Neuronal stem cell (in vitro differentiated cells): Measurements from ENCODE around the gene PLXNA4.

Experiments used
- DNase-seq: peaks from one replicate; pipeline ENCODE4 v3.0.0-alpha.2; 2013; ENCODE audit warnings: low spot score
- H2AFZ ChIP-seq: one replicate; pipeline ENCODE4 v1.6.1; 2013; ENCODE audit warnings: mild to moderate bottlenecking, low read length, inconsistent platforms
- H2AK5ac ChIP-seq: 2 replicates; pipeline ENCODE4 v1.6.1; 2013; ENCODE audit warnings: low read depth, mild to moderate bottlenecking, inconsistent platforms, low read length, moderate library complexity, mixed read lengths
- H2BK120ac ChIP-seq: 2 replicates; pipeline ENCODE4 v1.6.1; 2013; ENCODE audit warnings: low read depth, mild to moderate bottlenecking, inconsistent platforms, low read length, moderate library complexity, mixed read lengths
- H2BK12ac ChIP-seq: one replicate; pipeline ENCODE4 v1.6.1; 2013; ENCODE audit warnings: low read length, inconsistent platforms
- H2BK15ac ChIP-seq: 2 replicates; pipeline ENCODE4 v1.6.1; 2013; ENCODE audit warnings: mild to moderate bottlenecking, low read length, inconsistent platforms, mixed read lengths
- H2BK5ac ChIP-seq: one replicate; pipeline ENCODE4 v1.6.1; 2013; ENCODE audit warnings: inconsistent platforms, mild to moderate bottlenecking, low read length, moderate library complexity
- H3K14ac ChIP-seq: one replicate; pipeline ENCODE4 v1.6.1; 2013; ENCODE audit warnings: low read length, inconsistent platforms
- H3K18ac ChIP-seq: 2 replicates; pipeline ENCODE4 v1.6.1; 2013; ENCODE audit warnings: low read length, inconsistent platforms
- H3K23ac ChIP-seq: 2 replicates; pipeline ENCODE4 v1.6.1; 2013; ENCODE audit warnings: low read depth, mild to moderate bottlenecking, mixed read lengths, low read length, inconsistent platforms; ENCODE audit not compliant: poor library complexity
- H3K27ac ChIP-seq: replicated peaks from 3 replicates; pipeline ENCODE4 v1.5.1; 2013; ENCODE audit warnings: low read length, inconsistent platforms
- H3K27me3 ChIP-seq, 3 experiments: 2 replicates each; pipeline ENCODE4 v1.6.1; 2013; ENCODE audit warnings: low read length in 3 of 3, mild to moderate bottlenecking in 2 of 3, inconsistent platforms in 1 of 3, low read depth in 1 of 3, mixed read lengths in 1 of 3, moderate library complexity in 1 of 3; ENCODE audit not compliant: control insufficient read depth in 3 of 3, insufficient read depth in 3 of 3
- H3K36me3 ChIP-seq, 2 donors: replicated peaks in 1 of 2; 2 replicates each; pipeline ENCODE4 v1.6.1; 2013; ENCODE audit warnings: low read length in 2 of 2; ENCODE audit not compliant: control insufficient read depth in 2 of 2, insufficient read depth in 2 of 2
- H3K4ac ChIP-seq: 2 replicates; pipeline ENCODE4 v1.6.1; 2013; ENCODE audit warnings: inconsistent platforms, mild to moderate bottlenecking, low read length, moderate library complexity
- H3K4me1 ChIP-seq, 2 donors: 1 replicate in 1 of 2; 2 replicates in 1 of 2; pipeline ENCODE4 v1.6.1; 2013; ENCODE audit warnings: low read length in 2 of 2, low read depth in 1 of 2; ENCODE audit not compliant: control insufficient read depth in 2 of 2, insufficient read depth in 1 of 2
- H3K4me2 ChIP-seq: one replicate; pipeline ENCODE4 v1.6.1; 2013; ENCODE audit warnings: mild to moderate bottlenecking, low read length, inconsistent platforms; ENCODE audit not compliant: insufficient read depth, poor library complexity, severe bottlenecking
- H3K4me3 ChIP-seq, 2 donors: 2 replicates each; pipeline ENCODE4 v1.5.1; 2013; ENCODE audit warnings: low read length in 2 of 2, mild to moderate bottlenecking in 2 of 2, inconsistent platforms in 1 of 2, moderate library complexity in 1 of 2
- H3K79me1 ChIP-seq: one replicate; pipeline ENCODE4 v1.6.1; 2013; ENCODE audit warnings: low read depth, mild to moderate bottlenecking, inconsistent platforms, low read length, moderate library complexity
- H3K9ac ChIP-seq: one replicate; pipeline ENCODE4 v1.6.1; 2013; ENCODE audit warnings: mild to moderate bottlenecking, low read depth, low read length, inconsistent platforms; ENCODE audit not compliant: poor library complexity
- H3K9me3 ChIP-seq, 2 donors: replicated peaks in 1 of 2; 2 replicates each; pipeline versions ENCODE3 to v1.6.1; 2013; ENCODE audit warnings: low read length in 2 of 2, mild to moderate bottlenecking in 2 of 2, inconsistent platforms in 1 of 2, low read depth in 1 of 2, mixed read lengths in 1 of 2, moderate library complexity in 1 of 2; ENCODE audit not compliant: control insufficient read depth in 2 of 2, insufficient read depth in 1 of 2
- H4K8ac ChIP-seq: one replicate; pipeline ENCODE4 v1.6.1; 2013; ENCODE audit warnings: low read depth, mild to moderate bottlenecking, inconsistent platforms, low read length, moderate library complexity
- H4K91ac ChIP-seq: one replicate; pipeline ENCODE4 v1.6.1; 2013; ENCODE audit warnings: low read length, low read depth, mild to moderate bottlenecking, inconsistent platforms; ENCODE audit not compliant: poor library complexity
- WGBS, 2 donors: extraction: QIAGEN DNeasy Blood & Tissue Kit; methylation state at CpG; one replicate each; pipeline ENCODE4 v1.1.7; 2013; ENCODE audit warnings: missing lambda C conversion rate in 2 of 2, mixed read lengths in 1 of 2; ENCODE audit not compliant: insufficient read length in 2 of 2, insufficient replicate concordance in 1 of 2; ENCODE audit errors: extremely low coverage in 2 of 2; 5-methylcytosine and 5-hydroxymethylcytosine counted together

The PLXNA4 gene

GRCh38 chr7:132345030-132345429 is 231.2 kb downstream of the PLXNA4 start:
- Histone ChIP-seq H2BK5ac (no peak overlapping the region), H4K91ac (no peak overlapping the region), H2AK5ac (no peak overlapping the region), H3K9ac (no peak overlapping the region), H3K4me2 (no peak overlapping the region), H3K4ac (no peak overlapping the region), H2BK120ac (no peak overlapping the region), H4K8ac (no peak overlapping the region), H3K27me3 (peaks cover 0 to 5% (median 0%) of the 10 kb centered on the region in 3 experiments), H3K79me1 (no peaks in the 10 kb centered on the region), H3K18ac (no peak overlapping the region), H3K36me3 (no peaks in the 10 kb centered on the region), H3K9me3 (no peaks in the 10 kb centered on the region), H3K4me1 (peaks cover 0 to 8% of the 10 kb centered on the region in 2 donors), H3K14ac (no peak overlapping the region), H3K4me3 (no peak overlapping the region), H2AFZ (no peak overlapping the region), H3K27ac (no peak overlapping the region), H2BK15ac (no peak overlapping the region), H2BK12ac (no peak overlapping the region), H3K23ac (no peak overlapping the region)
- WGBS, 2 donors = no CpG with 5 or more reads among the region's 5 CpGs
- no peak for DNase-seq

DNA sequence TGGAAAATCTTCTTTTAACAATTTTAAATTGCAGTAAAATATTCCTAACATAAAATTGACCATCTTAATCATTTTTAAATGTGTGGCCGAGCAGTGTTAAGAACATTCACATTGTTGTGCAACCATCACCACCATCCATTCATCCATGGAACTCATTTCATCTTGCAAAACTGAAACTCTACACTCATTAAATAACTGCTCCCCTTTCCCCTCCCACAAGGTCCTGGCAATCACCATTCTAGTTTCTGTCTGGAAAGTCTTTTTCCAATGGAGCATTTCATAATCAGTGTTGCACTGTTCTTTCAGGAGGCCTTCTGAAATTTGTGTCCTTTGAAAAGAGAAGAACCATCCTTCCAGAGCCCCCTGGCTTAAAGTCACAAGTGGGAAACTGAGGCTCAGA is 233.1 kb downstream of the PLXNA4 start:
- no peak overlapping the region for H3K18ac ChIP-seq
- H2BK15ac ChIP-seq = no peak overlapping the region
- H3K9ac ChIP-seq = no peak overlapping the region
- H2BK12ac ChIP-seq = no peak overlapping the region
- H3K9me3 ChIP-seq = no peaks in the 10 kb centered on the region
- no peak for DNase-seq
- no peak overlapping the region for H3K27ac ChIP-seq
- H2BK5ac ChIP-seq = no peak overlapping the region
- H3K4me1 ChIP-seq = peaks cover 0 to 7% of the 10 kb centered on the region in 2 donors
- no peak overlapping the region for H3K14ac ChIP-seq
- H3K79me1 ChIP-seq = no peaks in the 10 kb centered on the region
- no peak overlapping the region for H2AK5ac ChIP-seq
- H4K8ac ChIP-seq = no peak overlapping the region
- H4K91ac ChIP-seq = no peak overlapping the region
- no peak overlapping the region for H2AFZ ChIP-seq
- H3K36me3 ChIP-seq = no peaks in the 10 kb centered on the region
- no CpG with 5 or more reads among the region's 1 CpG for WGBS, 2 donors
- peaks cover 0 to 5% (median 0%) of the 10 kb centered on the region in 3 experiments for H3K27me3 ChIP-seq
- H2BK120ac ChIP-seq = no peak overlapping the region
- H3K4ac ChIP-seq = no peak overlapping the region
- H3K4me3 ChIP-seq = no peak overlapping the region
- H3K4me2 ChIP-seq = no peak overlapping the region
- H3K23ac ChIP-seq = no peak overlapping the region

DNA sequence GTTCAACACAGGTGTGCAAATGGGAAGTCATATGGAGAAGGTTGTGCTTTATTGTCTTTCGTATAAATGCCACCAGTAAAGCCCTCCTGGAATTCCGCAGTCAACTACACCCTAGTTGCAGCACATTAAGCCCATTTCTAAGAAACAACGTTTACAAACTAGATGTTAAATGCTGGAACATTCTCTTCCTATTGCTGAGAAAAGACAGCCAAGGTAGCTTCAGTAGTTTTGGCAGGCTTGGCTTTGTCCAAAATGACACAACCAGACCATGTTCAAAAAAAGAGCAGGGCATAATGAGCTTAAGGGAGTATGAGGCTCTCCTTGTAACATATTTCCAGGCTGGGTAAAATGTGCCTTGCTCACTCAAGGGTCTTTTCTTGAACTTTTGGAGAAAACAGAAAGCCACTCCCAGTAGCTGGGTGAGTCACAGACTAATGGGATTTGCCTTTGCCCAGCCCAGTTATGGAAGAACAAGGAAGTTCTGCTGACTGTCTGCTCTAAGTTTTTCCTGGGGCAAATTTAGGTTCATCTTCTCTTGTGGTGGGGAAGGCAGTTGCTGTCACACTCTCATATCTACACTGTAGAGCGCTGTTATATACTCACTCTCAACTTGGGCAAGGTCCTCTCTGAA is 238.7 kb downstream of the PLXNA4 start:
- WGBS, 2 donors = no CpG with 5 or more reads among the region's 4 CpGs
- Histone ChIP-seq H3K4me3 (no peak overlapping the region), H3K27ac (no peak overlapping the region), H3K27me3 (no peaks in the 10 kb centered on the region), H2BK120ac (no peak overlapping the region), H3K4me2 (no peak overlapping the region), H3K4ac (no peak overlapping the region), H2BK12ac (no peak overlapping the region), H4K91ac (no peak overlapping the region), H3K14ac (no peak overlapping the region), H2AK5ac (no peak overlapping the region), H3K79me1 (no peaks in the 10 kb centered on the region), H2AFZ (no peak overlapping the region), H3K9me3 (no peaks in the 10 kb centered on the region), H3K18ac (no peak overlapping the region), H2BK15ac (no peak overlapping the region), H3K23ac (no peak overlapping the region), H3K9ac (no peak overlapping the region), H2BK5ac (no peak overlapping the region), H3K36me3 (no peaks in the 10 kb centered on the region), H3K4me1 (no peaks in the 10 kb centered on the region), H4K8ac (no peak overlapping the region)
- DNase-seq = no peak

DNA sequence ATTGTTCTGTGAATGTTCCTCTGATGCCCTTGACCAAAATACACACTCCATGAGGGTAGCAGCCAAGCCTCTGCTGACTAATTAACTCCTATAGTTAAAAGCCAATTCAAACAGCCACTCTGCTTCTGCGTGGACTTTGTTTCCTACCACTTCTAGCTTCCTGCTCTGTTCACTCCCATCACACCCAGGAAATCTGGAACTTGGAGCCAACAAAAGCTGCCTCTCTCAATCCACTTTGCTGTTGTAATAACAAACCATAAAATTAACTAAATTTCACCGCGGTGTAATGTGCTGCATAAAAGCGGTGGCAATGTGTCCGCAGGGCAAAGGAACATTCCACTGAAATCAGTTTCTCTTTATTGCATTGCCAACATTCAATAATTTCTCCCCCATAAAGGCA is 239.5 kb downstream of the PLXNA4 start:
- Histone ChIP-seq H2BK15ac (no peak overlapping the region), H2AK5ac (no peak overlapping the region), H2BK12ac (no peak overlapping the region), H3K18ac (no peak overlapping the region), H3K14ac (no peak overlapping the region), H3K9me3 (no peaks in the 10 kb centered on the region), H4K8ac (no peak overlapping the region), H2BK120ac (no peak overlapping the region), H3K27ac (no peak overlapping the region), H4K91ac (no peak overlapping the region), H3K9ac (no peak overlapping the region), H3K27me3 (no peaks in the 10 kb centered on the region), H3K23ac (no peak overlapping the region), H2AFZ (no peak overlapping the region), H3K4me2 (no peak overlapping the region), H2BK5ac (no peak overlapping the region), H3K4ac (no peak overlapping the region), H3K4me3 (no peak overlapping the region), H3K4me1 (no peaks in the 10 kb centered on the region), H3K36me3 (no peaks in the 10 kb centered on the region), H3K79me1 (no peaks in the 10 kb centered on the region)
- DNase-seq = no peak
- no CpG with 5 or more reads among the region's 5 CpGs for WGBS, 2 donors
